SU-DHL-6 (cell line): ENCODE measurements around the gene SORCS2.

Experiments
- CTCF ChIP-seq: fragments of 200-600 bp; sonication (generic); IDR thresholded peaks from one replicate; pipeline ENCODE4 v1.5.1; 2017; ENCODE audit warnings: antibody characterized with exemption, mild to moderate bottlenecking, low read length, moderate library complexity; ENCODE audit not compliant: insufficient read depth, poor library complexity, severe bottlenecking
- EZH2phosphoT487 ChIP-seq: fragments of 200-600 bp; sonication (generic), shearing (Covaris generic); conservative IDR thresholded peaks from 2 replicates; pipeline ENCODE4 v1.6.1; 2018; ENCODE audit warnings: mild to moderate bottlenecking, antibody characterized with exemption, low read length, moderate library complexity, mixed read lengths

DNA sequence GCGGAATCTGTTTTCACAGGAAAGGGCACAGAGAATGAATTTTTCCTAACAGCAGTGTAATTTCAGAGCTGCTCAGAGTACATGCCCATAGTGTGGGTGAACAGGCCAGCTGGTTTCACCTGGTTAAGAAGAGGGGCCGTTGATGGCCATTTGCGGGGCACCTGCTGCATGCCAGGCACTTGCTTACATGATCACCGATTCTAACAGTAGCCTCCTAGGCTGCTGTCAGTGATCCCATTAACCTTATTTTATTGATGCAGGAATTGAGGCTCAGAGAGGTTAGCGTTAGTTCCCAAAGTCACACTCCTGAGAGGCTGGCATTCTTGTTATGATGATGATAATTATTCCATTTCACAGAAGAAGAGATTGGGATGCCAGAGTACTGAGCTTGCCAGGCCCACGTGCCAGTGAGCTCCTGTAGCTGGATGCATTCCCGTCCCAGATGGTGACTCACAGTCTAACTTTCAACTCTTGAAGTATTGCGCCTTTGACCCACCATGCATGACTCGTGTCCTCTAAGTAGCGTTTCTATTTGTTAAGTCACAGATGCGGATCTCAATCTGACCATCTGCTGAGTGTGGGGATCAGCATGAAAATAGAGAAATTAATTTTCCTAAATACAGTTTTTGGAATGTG, 165.9 kb downstream of the SORCS2 start:
- no peak for TF ChIP-seq CTCF
- TF ChIP-seq EZH2phosphoT487, result no peak
